GM19099 (cell line): ENCODE measurements around the gene TGFBR2.

Experiments used
- POLR2A ChIP-seq: IDR thresholded peaks from 3 replicates; pipeline ENCODE4 v1.6.1; 2011; ENCODE audit warnings: low read depth; ENCODE audit not compliant: insufficient read length; ENCODE audit errors: extremely low read depth

Gene TGFBR2

DNA sequence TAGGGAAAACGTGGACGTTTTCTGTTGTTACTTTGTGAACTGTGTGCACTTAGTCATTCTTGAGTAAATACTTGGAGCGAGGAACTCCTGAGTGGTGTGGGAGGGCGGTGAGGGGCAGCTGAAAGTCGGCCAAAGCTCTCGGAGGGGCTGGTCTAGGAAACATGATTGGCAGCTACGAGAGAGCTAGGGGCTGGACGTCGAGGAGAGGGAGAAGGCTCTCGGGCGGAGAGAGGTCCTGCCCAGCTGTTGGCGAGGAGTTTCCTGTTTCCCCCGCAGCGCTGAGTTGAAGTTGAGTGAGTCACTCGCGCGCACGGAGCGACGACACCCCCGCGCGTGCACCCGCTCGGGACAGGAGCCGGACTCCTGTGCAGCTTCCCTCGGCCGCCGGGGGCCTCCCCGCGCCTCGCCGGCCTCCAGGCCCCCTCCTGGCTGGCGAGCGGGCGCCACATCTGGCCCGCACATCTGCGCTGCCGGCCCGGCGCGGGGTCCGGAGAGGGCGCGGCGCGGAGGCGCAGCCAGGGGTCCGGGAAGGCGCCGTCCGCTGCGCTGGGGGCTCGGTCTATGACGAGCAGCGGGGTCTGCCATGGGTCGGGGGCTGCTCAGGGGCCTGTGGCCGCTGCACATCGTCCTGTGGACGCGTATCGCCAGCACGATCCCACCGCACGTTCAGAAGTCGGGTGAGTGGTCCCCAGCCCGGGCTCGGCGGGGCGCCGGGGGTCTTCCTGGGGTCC is at the start of gene TGFBR2:
TGFBR2 (plus strand) TSS at position 301 of the 731 bp plus-strand sequence; CDS start at position 584, 283 bp downstream.
- TF ChIP-seq POLR2A: peak; percentile 23

DNA sequence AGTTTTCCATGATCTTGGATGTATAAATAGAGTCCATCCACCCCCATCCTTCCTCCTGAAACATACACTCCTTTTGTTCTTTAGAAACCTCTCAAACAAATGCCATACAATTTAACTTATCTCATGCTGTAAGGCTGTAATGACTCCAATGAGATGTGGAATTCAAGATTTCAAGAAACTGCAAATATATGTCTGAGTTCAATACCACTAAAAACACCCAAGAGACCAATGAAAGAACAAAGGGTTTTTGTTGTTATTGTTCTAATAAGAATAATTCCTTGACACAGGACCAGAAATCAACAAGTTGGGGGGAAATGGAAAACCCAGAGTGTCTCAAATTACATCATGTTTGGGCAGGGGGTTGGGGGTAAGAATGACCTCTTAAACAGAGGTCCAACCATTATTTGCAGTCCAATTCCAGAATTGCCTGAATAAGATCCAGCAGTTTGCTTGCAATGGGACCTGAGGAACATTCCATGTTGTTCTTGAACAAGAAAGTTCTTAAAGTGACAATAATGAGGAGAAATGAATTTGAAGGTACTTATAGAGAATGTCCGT is 48.6 kb upstream of the TGFBR2 start:
- no peak for TF ChIP-seq POLR2A

DNA sequence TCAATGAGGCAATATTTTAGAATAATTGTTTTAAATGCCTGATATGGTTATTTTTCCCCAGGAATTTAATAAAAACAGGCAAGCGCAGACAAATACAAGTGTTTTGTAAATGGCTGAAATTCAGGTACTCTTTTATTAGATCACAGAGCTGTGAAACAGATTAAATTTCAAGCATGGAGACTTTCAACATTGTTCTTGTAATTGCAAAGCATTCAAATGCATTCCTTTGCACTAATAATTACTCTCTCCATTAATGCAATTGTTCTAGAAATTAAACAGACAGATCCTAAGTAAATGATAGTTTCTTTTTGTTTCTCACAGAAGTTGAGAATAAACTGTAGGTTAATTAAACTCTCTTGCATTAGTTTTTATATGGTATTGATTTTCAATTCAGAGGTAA is 42.4 kb upstream of the TGFBR2 start:
- TF ChIP-seq POLR2A: no peak

DNA sequence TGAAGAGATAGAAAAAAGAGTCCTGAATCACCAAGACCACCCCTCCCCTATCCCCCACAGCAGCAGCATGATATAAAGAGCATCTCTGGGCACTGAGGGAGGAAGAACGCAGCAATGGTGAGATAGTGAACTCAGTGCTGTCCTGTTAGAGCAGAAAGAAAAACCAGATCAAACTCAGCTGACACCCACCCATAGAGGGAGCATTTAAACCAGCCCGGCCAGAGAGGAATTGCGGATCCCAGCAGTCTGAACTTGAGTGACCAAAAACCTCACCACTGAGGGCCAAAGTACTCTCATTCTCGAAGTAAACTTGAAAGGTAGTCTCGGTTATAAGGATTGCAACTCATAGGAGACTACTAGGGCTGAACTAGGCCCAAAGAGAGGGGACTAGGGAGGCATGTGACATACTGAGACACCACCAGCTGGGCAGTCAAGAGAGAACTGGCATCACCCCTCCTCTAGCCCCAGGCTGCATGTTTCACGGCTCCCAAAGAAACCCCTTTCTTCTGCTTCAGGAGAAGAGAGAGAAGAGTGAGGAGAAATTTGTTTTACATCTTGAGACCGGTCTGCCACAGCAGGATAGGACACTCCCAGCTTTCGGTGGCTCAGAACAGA is 39.2 kb upstream of the TGFBR2 start:
- TF ChIP-seq POLR2A: no peak

DNA sequence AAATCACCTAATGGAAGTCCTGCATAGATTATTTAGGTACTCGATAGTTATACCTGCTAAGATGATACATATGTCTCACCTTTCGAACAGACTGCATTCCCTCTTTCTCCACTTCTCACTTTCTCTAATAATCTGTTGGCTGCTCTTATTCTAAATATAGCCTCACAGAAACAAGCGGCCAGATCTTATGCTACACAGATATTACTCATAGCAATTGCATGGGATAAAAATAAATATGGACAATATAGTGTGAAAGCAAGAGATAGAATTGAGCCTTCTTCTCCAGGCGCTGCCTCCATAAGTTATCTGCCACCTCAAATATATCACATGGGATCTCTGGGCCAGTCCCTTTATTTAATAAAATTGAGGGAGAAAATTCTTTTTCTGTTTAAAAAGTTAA is 29.5 kb upstream of the TGFBR2 start:
- no peak for TF ChIP-seq POLR2A

DNA sequence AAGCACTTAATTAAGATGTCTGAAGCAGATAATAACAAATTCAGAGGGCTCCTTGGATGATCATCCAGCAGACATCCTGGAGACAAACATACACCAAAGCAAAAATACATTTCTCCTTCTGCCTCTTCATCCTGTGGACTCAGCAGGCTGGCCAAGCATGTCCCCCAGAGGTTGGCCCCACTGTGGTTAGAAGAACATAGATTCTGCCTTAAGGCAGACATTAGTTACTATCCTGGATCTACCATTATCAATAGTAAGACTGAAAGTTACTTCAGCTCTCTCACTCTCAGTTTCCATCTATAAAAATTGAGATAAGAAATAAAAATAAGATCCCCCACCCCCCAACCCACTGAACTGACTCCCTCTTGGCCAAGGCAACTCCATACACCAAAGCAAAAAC is 28.6 kb upstream of the TGFBR2 start:
- TF ChIP-seq POLR2A: no peak

DNA sequence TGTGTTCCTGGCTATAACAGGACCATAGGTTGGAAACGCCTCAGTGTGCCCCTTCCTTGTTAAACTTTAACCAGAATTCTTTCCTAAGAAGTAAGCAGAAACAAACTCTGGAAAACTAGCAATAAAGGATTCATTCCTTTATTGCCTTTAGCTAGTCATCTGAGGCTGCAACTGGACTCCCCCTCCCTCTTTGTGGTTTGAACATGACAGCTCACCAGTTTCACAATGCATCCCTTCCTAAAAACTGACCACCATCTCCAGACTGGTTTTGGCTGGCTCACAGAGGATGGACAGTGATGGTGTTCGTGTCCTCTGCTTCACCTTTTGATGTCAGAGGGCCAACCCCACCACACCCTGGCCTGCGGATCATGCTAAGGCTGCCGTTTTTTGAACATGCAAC is 27.9 kb upstream of the TGFBR2 start:
- TF ChIP-seq POLR2A: no peak

DNA sequence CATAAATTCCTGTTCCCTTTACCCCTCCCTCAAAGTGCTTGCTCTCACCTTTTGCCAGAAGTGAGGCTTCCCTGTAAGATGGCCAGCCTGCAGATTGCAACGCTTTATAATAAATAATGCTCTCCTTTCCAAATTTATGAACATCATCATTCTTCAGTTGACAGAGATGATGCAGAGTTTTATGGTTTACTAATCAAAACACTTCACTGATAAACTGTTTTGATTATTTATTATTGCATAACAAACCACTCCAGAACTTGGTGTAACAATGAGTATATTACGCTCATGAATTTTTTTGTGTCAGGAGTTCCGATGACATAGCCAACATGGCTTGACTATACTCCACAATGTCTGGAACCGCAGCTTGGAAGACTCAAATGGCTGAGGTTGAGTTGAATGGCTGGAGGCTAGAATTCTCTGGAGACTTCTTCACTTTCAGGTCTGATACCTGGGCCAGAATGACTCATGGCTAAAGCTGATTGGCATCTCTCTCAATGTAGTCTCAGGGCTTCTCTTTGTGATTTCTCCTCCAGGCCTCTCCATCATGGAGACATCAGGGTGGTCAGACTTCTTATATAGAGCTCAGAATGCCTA is 27.3 kb upstream of the TGFBR2 start:
- TF ChIP-seq POLR2A: no peak

DNA sequence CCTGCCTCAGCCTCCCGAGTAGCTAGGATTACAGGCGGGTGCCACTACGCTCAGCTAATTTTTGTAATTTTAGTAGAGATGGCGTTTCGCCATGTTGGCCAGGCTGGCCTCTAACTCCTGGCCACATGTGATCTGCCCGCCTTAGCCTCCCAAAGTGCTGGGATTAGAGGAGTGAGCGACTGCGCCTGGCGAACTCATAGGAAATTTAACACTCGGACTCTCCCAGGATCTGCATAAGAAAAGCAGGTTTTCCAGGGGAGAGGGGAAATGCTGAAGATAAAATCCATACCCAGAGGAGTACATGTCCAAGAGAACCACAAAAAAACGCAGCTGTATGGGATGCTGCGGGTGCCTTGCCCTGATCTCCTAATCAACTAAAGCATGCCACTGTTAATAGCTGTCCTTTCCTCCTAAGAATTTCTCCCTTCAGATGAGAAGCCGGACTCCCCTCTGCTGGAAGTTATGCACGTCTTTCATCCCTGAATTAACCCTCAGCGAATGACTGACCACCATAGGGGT is 25.3 kb upstream of the TGFBR2 start:
- TF ChIP-seq POLR2A: no peak

DNA sequence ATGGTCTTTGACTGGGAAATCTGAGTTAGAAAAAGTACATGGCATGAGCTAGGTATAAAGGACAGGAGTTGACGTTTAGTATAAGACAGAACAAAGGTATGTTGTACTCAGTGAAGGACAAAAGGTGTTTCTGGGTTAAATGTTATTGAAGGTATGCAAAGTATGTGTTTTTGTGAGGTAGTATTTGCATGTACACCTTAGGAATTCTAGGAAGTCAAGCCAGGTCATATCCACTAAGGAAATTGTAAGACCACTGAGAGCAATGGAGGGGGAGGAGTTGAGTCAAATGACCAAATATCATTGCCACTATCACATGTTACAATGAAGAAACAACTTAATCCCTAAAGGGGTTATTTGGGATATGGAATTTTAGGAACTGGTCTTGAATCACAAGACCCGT is 24.4 kb upstream of the TGFBR2 start:
- TF ChIP-seq POLR2A: no peak

DNA sequence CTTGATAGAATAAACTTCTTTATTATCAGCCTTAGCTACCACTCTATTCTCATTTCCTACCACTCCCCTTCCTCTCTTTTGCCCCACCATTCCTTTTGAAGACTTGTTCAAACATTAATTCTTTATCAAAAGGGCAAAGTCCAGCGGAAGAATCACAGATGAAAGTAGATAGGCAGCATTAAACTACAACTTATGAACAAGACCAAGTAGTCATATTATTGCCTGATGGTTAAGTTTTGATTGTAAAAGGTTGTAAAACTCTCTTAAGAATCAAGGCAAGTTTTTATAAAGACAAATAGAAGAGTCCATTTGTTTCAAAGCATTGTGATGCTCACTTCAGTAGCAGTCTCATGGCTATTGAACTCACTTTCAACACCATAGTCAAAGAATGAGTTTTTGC is 22.4 kb upstream of the TGFBR2 start:
- TF ChIP-seq POLR2A: no peak

DNA sequence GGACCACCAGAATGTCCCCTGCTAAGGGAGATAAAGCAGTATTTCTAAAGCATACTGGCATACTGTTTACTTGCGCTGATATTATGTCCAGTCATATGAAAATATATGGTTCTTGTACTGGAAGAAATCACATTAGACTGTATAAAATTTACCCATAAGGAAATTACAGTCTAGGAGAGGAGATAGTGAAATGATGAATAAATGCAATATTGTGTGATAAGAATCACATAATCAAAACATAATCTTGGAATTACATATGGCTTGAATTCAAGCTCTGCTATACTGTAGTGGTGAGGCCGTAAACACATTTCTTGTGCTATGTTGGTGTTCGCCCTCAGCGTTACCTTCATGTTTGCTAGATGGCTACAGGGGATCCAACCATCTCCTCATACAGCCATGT is 20.7 kb upstream of the TGFBR2 start:
- no peak for TF ChIP-seq POLR2A

DNA sequence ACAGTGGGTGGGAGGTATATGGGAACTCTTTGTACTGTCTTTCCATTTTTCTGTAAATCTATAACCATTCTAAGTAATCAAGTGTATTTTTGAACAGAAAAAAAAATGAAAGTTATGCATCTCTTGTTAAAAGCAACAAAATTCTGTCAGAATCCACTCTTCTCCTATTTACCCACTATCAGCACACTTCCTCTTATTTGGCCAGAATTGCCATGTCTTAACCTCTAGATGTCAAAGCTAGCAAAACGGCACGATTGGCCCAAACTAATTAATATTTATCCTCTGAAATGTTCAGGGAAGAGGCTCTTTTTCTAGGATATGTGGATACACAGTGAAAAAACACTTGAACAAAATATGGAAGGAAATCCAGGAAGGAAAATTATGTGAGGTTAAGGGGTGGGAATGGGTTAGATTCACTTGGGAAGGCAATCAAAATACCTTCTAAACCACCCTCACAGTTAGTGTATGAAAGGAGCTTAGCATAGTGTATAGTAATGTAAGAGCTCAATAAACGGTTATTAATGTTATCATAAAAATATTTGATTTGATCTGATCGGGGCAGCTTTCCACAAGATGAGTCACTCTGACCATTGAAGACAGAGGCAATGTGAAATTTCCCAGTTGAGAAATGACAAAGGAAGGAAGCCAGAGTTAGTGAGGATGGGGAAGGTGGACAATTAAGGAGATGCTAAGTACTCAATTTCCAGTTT is 20.1 kb upstream of the TGFBR2 start:
- no peak for TF ChIP-seq POLR2A

DNA sequence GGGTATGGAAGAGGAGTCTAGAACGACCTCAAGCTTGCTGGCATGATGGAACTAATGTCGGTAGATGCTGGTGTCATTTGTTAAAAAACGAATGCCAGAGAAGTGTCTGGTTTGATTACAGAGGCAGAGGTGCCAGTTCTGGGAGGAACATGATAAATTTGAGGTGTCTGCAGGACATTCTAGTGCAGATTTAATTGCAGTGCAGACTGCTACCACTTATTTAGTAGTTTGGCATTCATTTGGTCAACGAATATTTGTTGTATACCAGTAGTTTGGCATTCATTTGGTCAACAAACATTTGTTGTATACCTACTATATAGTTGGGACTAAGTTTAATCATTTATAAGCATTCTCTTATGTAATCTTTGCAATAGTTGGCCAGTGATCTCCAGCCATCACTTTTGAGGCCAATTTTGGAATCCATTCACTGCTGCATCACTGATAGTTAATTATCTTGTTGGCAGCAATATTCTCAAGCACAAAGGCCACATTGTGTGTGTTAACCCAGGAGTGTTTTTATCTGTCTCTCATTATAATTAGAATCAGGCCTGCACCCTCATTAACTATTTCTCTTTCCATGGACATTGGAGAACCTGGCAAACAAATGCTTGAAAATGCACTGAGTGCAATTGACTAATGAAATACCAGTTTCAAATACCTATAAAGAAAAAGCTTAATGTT is 19.5 kb upstream of the TGFBR2 start:
- no peak for TF ChIP-seq POLR2A
